ENCODE measurements around the gene HSF5. TPM values are rescaled to one million over a fixed set of nuclear protein-coding genes. Genes with fewer than 3 reads are reported as not detected.

Gene HSF5
- total RNA-seq, 1 experiment from 2014 or later = not detected

- no peak for TF ChIP-seq ELF1 (IDR thresholded peaks at IDR 0.05; ENCODE audit: borderline replicate concordance, low read depth)
- TF ChIP-seq ATF3 (IDR thresholded peaks at IDR 0.05) = no peak
- no peak for TF ChIP-seq EZH2phosphoT487 (IDR thresholded peaks at IDR 0.05; ENCODE audit: borderline replicate concordance)
- no peaks in the 10 kb centered on the region for H3K9me2 ChIP-seq (ENCODE audit: insufficient read depth)
- ChIA-PET RAD21 (ENCODE audit: low non-redundant PET in 1 of 2, low total read pairs in 2 of 2, uncharacterized antibody in 2 of 2, unreplicated experiment in 2 of 2) (interaction anchor here in 1 of 2 experiments (0.6 kb wide), 1 partner anchor 44 kb away, joined by 4 read pairs; no protein-coding TSS in a partner anchor), CTCF (interaction anchor here (1.6 to 4.3 kb wide), 2 partner anchors 9 to 11 kb away, joined by 8 to 15 read pairs; no protein-coding TSS in a partner anchor), POLR2A (interaction anchor here (1.0 to 4.6 kb wide), 3 partner anchors 102 to 137 kb away, joined by 4 to 29 read pairs (median 5); no protein-coding TSS in a partner anchor)
- peaks cover 8 to 19% of the 10 kb centered on the region in 2 experiments; a peak in 3 of 4 replicates for H3K4me1 ChIP-seq (ENCODE audit: control insufficient read depth in 1 of 2, insufficient read depth in 2 of 2, low read length in 2 of 2)
- H3K36me3 ChIP-seq (ENCODE audit: control insufficient read depth in 1 of 2, insufficient read depth in 2 of 2, low read length in 2 of 2) = no peaks in the 10 kb centered on the region
- no peak overlapping the region for H3K9ac ChIP-seq (ENCODE audit: low read length)
- no peaks in the 10 kb centered on the region for H3K9me3 ChIP-seq (ENCODE audit: control insufficient read depth in 1 of 2, insufficient read depth in 1 of 2, low read depth in 1 of 2, low read length in 2 of 2)
- no peak for ATAC-seq
- no peaks in the 10 kb centered on the region for H3K79me2 ChIP-seq (ENCODE audit: insufficient read depth, low read length)
- DNase-seq (ENCODE audit: low read depth, low spot score) = no peak
- H2AFZ ChIP-seq (ENCODE audit: low read depth, low read length, poor library complexity, severe bottlenecking) = no peak overlapping the region
- no peak overlapping the region for H3K27ac ChIP-seq (ENCODE audit: low read depth, low read length)
- no TSS peak for BruUV-seq (replicated peaks)
- intact Hi-C loops (cut with micrococcal nuclease) = no loop called here
- no peak overlapping the region for H3K4me2 ChIP-seq (ENCODE audit: low read length)
- H3K4me3 ChIP-seq (replicated peaks in 1 of 2; ENCODE audit: low read depth in 1 of 2, low read length in 2 of 2) = no peak overlapping the region
- no peaks in the 10 kb centered on the region for H4K20me1 ChIP-seq (ENCODE audit: insufficient read depth)
- H3K27me3 ChIP-seq (ENCODE audit: insufficient read depth, low read length) = no peaks in the 10 kb centered on the region; the same call in 1 of the 2 replicates
Observed at GRCh38 chr17:58529275-58529674, 41.1 kb upstream of the HSF5 start.

- DNase-seq (ENCODE audit: low read depth, low spot score) = no peak
- intact Hi-C loops (cut with micrococcal nuclease) = no loop called here
- ChIA-PET RAD21 (ENCODE audit: low non-redundant PET in 1 of 2, low total read pairs in 2 of 2, uncharacterized antibody in 2 of 2, unreplicated experiment in 2 of 2) (interaction anchor here in 1 of 2 experiments (1.4 kb wide), 1 partner anchor 9 kb away, joined by 3 read pairs; no protein-coding TSS in a partner anchor), POLR2A (interaction anchor here (4.6 kb wide), 1 partner anchor 103 kb away, joined by 29 read pairs; no protein-coding TSS in a partner anchor), CTCF (interaction anchor here (4.3 kb wide), 1 partner anchor 10 kb away, joined by 15 read pairs; no protein-coding TSS in a partner anchor)
- H3K9ac ChIP-seq (ENCODE audit: low read length) = no peak overlapping the region
- H3K27me3 ChIP-seq (ENCODE audit: insufficient read depth, low read length) = no peaks in the 10 kb centered on the region; the same call in 1 of the 2 replicates
- BruUV-seq (replicated peaks) = no TSS peak
- H4K20me1 ChIP-seq (ENCODE audit: insufficient read depth) = no peaks in the 10 kb centered on the region
- H2AFZ ChIP-seq (ENCODE audit: low read depth, low read length, poor library complexity, severe bottlenecking) = no peak overlapping the region
- H3K4me2 ChIP-seq (ENCODE audit: low read length) = no peak overlapping the region
- TF ChIP-seq JUND (IDR thresholded peaks at IDR 0.05) (no peak), SRF (IDR thresholded peaks at IDR 0.05; ENCODE audit: low read depth) (no peak), TCF7L2 (IDR thresholded peaks at IDR 0.05; ENCODE audit: borderline replicate concordance, extremely low read depth, insufficient read depth, insufficient read length) (no peak), SIN3A (IDR thresholded peaks at IDR 0.05; ENCODE audit: low read depth) (no peak), CTCF (IDR thresholded peaks at IDR 0.05 in 2 of 3, conservative IDR thresholded peaks at IDR 0.05 in 1 of 3; ENCODE audit: borderline replicate concordance in 1 of 3, insufficient read depth in 1 of 3, low read depth in 2 of 3, low read length in 2 of 3) (no peak), POLR2A (IDR thresholded peaks at IDR 0.05; ENCODE audit: borderline replicate concordance, extremely low read depth, insufficient read depth, insufficient read length) (no peak), SP1 (IDR thresholded peaks at IDR 0.05; ENCODE audit: low read depth) (no peak), ELF1 (IDR thresholded peaks at IDR 0.05; ENCODE audit: borderline replicate concordance, low read depth) (no peak), RAD21 (IDR thresholded peaks at IDR 0.05; ENCODE audit: low read depth) (no peak), ZFX (IDR thresholded peaks at IDR 0.05) (no peak), MAX (IDR thresholded peaks at IDR 0.05) (no peak), YY1 (IDR thresholded peaks at IDR 0.05; ENCODE audit: extremely low read depth, insufficient replicate concordance, low read depth, low read length) (no peak), EZH2 (IDR thresholded peaks at IDR 0.05) (no peak), POLR2AphosphoS5 (IDR thresholded peaks at IDR 0.05; ENCODE audit: low read depth, low read length) (no peak)
- H3K9me3 ChIP-seq (ENCODE audit: control insufficient read depth in 1 of 2, insufficient read depth in 1 of 2, low read depth in 1 of 2, low read length in 2 of 2) = no peaks in the 10 kb centered on the region
- H3K36me3 ChIP-seq (ENCODE audit: control insufficient read depth in 1 of 2, insufficient read depth in 2 of 2, low read length in 2 of 2) = no peaks in the 10 kb centered on the region
- H3K79me2 ChIP-seq (ENCODE audit: insufficient read depth, low read length) = no peaks in the 10 kb centered on the region
- no peaks in the 10 kb centered on the region for H3K9me2 ChIP-seq (ENCODE audit: insufficient read depth)
- no peak for ATAC-seq
- peaks cover 8 to 15% of the 10 kb centered on the region in 2 experiments; a peak in 3 of 4 replicates for H3K4me1 ChIP-seq (ENCODE audit: control insufficient read depth in 1 of 2, insufficient read depth in 2 of 2, low read length in 2 of 2)
- H3K27ac ChIP-seq (ENCODE audit: low read depth, low read length) = no peak overlapping the region
- no peak overlapping the region for H3K4me3 ChIP-seq (replicated peaks in 1 of 2; ENCODE audit: low read depth in 1 of 2, low read length in 2 of 2)
Observed at GRCh38 chr17:58528443-58528842, 40.2 kb upstream of the HSF5 start.
